HFF-Myc (cell line): ENCODE results near the gene CCDC188.

Experiments used
- DNase-seq: peaks from one replicate; pipeline ENCODE4 v3.0.0-alpha.2; 2011; ENCODE audit warnings: low read depth; ENCODE audit errors: extremely low read depth
- H3K4me3 ChIP-seq: replicated peaks from 2 replicates; pipeline ENCODE4 v1.5.1; 2011; ENCODE audit warnings: low read depth, mild to moderate bottlenecking, control low read depth, low read length
- CTCF ChIP-seq: IDR thresholded peaks from 2 replicates; pipeline ENCODE4 v1.5.1; 2012; ENCODE audit warnings: mild to moderate bottlenecking, low read depth, low read length, control low read depth; ENCODE audit errors: missing control alignments

The CCDC188 gene

GRCh38 chr22:20141186-20142077 lies 9.4 kb downstream of the CCDC188 start:
- H3K4me3 ChIP-seq: no peak overlapping the region
- no peak for DNase-seq
- no peak for TF ChIP-seq CTCF

- DNase-seq: no peak
- TF ChIP-seq CTCF: no peak
- no peak overlapping the region for H3K4me3 ChIP-seq
These were observed 10.3 kb downstream of the CCDC188 start for GRCh38 chr22:20140521-20140964.

GRCh38 chr22:20140107-20140445 lies 10.8 kb downstream of the CCDC188 start:
- no peak overlapping the region for H3K4me3 ChIP-seq
- TF ChIP-seq CTCF: no peak
- DNase-seq: no peak

- H3K4me3 ChIP-seq: no peak overlapping the region
- no peak for TF ChIP-seq CTCF
- no peak for DNase-seq
These were observed 11.3 kb downstream of the CCDC188 start for GRCh38 chr22:20139391-20140106.

- no peak overlapping the region for H3K4me3 ChIP-seq
- DNase-seq: no peak
- TF ChIP-seq CTCF: no peak
These were observed 12.0 kb downstream of the CCDC188 start for GRCh38 chr22:20138868-20139267.

- DNase-seq: no peak
- no peak overlapping the region for H3K4me3 ChIP-seq
- no peak for TF ChIP-seq CTCF
These were observed 12.5 kb downstream of the CCDC188 start for GRCh38 chr22:20138417-20138738.
